Measurements from ENCODE around the gene RBBP7.

DNA sequence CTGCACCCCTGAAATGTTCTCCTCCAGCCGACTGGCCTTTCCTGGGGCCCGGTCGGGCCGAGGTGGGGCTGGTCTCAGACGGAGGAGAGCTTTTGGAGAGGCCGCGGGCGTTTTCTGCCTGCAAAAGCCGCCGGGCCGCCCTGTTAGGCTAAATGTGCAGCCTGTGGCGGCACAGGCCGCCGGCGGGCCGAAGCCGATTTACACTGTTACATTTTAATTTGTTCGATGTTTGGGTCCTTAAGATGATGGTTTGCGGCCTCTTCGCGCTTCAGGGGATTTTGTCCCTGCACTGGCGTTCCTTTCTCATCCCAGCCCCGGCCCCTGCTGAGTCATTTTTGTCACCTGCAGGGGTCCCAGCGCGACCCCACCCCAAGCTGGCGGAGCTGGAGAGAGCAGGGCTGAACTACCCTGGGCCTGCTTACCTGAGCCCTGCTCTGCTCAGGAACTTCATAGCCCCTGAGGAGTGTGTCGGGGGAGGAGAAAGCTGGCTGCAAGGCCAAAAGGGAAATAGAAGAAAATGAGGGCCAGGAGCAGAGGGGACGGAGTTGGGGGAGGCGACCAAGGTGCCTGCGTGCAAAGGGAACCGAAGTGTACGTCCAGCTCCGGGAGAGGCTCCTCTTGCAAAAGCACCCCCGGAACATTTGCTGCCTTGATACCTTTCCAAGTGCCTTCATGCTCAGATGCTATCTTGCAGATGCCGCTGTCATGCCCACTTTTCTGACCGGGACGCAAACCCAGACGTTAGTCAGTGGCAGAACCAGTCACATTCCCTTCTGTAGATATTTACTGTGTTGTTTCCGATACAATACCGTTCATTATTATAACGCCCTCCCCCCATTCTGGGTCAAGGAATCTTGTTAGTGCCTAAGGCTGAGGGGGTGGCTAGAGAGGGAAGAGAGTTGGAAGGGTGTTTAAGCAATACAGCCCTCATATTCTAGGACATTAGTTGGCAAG is 977 bp upstream of the RBBP7 start:
- TF ChIP-seq POLR2AphosphoS5 (IDR thresholded peaks at IDR 0.05; ENCODE audit: low read depth, low read length) (no peak), FOXP2 (optimal IDR thresholded peaks at IDR 0.05; ENCODE audit: borderline replicate concordance, extremely low read depth, extremely low read length, insufficient read depth) (no peak), SIN3A (IDR thresholded peaks at IDR 0.05; ENCODE audit: borderline replicate concordance, insufficient read depth, low read length) (no peak), TAF1 (IDR thresholded peaks at IDR 0.05; ENCODE audit: borderline replicate concordance, insufficient read depth, low read length) (no peak)
- TF ChIP-seq, protein P1, sequence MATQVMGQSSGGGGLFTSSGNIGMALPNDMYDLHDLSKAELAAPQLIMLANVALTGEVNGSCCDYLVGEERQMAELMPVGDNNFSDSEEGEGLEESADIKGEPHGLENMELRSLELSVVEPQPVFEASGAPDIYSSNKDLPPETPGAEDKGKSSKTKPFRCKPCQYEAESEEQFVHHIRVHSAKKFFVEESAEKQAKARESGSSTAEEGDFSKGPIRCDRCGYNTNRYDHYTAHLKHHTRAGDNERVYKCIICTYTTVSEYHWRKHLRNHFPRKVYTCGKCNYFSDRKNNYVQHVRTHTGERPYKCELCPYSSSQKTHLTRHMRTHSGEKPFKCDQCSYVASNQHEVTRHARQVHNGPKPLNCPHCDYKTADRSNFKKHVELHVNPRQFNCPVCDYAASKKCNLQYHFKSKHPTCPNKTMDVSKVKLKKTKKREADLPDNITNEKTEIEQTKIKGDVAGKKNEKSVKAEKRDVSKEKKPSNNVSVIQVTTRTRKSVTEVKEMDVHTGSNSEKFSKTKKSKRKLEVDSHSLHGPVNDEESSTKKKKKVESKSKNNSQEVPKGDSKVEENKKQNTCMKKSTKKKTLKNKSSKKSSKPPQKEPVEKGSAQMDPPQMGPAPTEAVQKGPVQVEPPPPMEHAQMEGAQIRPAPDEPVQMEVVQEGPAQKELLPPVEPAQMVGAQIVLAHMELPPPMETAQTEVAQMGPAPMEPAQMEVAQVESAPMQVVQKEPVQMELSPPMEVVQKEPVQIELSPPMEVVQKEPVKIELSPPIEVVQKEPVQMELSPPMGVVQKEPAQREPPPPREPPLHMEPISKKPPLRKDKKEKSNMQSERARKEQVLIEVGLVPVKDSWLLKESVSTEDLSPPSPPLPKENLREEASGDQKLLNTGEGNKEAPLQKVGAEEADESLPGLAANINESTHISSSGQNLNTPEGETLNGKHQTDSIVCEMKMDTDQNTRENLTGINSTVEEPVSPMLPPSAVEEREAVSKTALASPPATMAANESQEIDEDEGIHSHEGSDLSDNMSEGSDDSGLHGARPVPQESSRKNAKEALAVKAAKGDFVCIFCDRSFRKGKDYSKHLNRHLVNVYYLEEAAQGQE (IDR thresholded peaks at IDR 0.05; ENCODE audit: insufficient read depth in 1 of 2, low read depth in 2 of 2, low read length in 2 of 2) = no peak
